Activated T-helper 1 cell treated with Interleukin-2 at 50 U/mL for 16 hours (primary cell): Measurements from ENCODE around the gene FPGS.

Source experiments
- DNase-seq: peaks from one replicate; pipeline ENCODE4 v3.0.0-alpha.2; 2020; ENCODE audit warnings: low read depth

The FPGS gene

GRCh38 chr9:127789179-127789578 lies 13.5 kb upstream of the FPGS start:
- no peak for DNase-seq

- DNase-seq: no peak
These were observed 12.4 kb upstream of the FPGS start for GRCh38 chr9:127790094-127790855.

GRCh38 chr9:127791085-127791484 lies 11.6 kb upstream of the FPGS start:
- DNase-seq: no peak

GRCh38 chr9:127792417-127793031 lies 10.2 kb upstream of the FPGS start:
- DNase-seq: no peak

GRCh38 chr9:127793093-127793708 lies 9.5 kb upstream of the FPGS start:
- no peak for DNase-seq

- no peak for DNase-seq
These were observed 8.5 kb upstream of the FPGS start for GRCh38 chr9:127794001-127794791.

- DNase-seq: no peak
These were observed 6.4 kb upstream of the FPGS start for GRCh38 chr9:127796225-127796813.

GRCh38 chr9:127796852-127797370 lies 5.8 kb upstream of the FPGS start:
- no peak for DNase-seq

GRCh38 chr9:127801955-127802575 lies 617 bp upstream of the FPGS start:
- no peak for DNase-seq

- DNase-seq: no peak
These were observed 1.0 kb downstream of the FPGS start for GRCh38 chr9:127803507-127804352.

GRCh38 chr9:127805620-127806019 lies 2.9 kb downstream of the FPGS start:
- DNase-seq: no peak

- DNase-seq: no peak
These were observed 4.2 kb downstream of the FPGS start for GRCh38 chr9:127806871-127807270.

GRCh38 chr9:127808347-127809001 lies 5.8 kb downstream of the FPGS start:
- DNase-seq: no peak

- DNase-seq: no peak
These were observed 6.4 kb downstream of the FPGS start for GRCh38 chr9:127809002-127809539.

- no peak for DNase-seq
These were observed 7.1 kb downstream of the FPGS start for GRCh38 chr9:127809540-127810377.

GRCh38 chr9:127810378-127811187 lies 7.9 kb downstream of the FPGS start:
- DNase-seq: no peak

- DNase-seq: no peak
These were observed 9.3 kb downstream of the FPGS start for GRCh38 chr9:127812011-127812410.
